GM18520 (cell line): ENCODE results near the gene LRRN2.

Experiments used
- ATAC-seq: cut with Tn5 transposase; IDR thresholded peaks from one replicate; pipeline ENCODE4 v1.9.1; 2021; ENCODE audit not compliant: unreplicated experiment

LRRN2 gene

GRCh38 chr1:204663644-204664383 is 21.7 kb downstream of the LRRN2 start:
- no peak for ATAC-seq

GRCh38 chr1:204662530-204662929 is 23.0 kb downstream of the LRRN2 start:
- no peak for ATAC-seq

- no peak for ATAC-seq
These were observed 25.0 kb downstream of the LRRN2 start for GRCh38 chr1:204660509-204660908.

- no peak for ATAC-seq
These were observed 26.5 kb downstream of the LRRN2 start for GRCh38 chr1:204659056-204659455.

- no peak for ATAC-seq
These were observed 27.2 kb downstream of the LRRN2 start for GRCh38 chr1:204658295-204658694.

- no peak for ATAC-seq
These were observed 31.8 kb downstream of the LRRN2 start for GRCh38 chr1:204653590-204654340.

- ATAC-seq = no peak
These were observed 33.0 kb downstream of the LRRN2 start for GRCh38 chr1:204652497-204652896.

- no peak for ATAC-seq
These were observed 33.6 kb downstream of the LRRN2 start for GRCh38 chr1:204651843-204652421.

- ATAC-seq = no peak
These were observed 34.5 kb downstream of the LRRN2 start for GRCh38 chr1:204650911-204651570.

GRCh38 chr1:204649721-204650521 is 35.6 kb downstream of the LRRN2 start:
- no peak for ATAC-seq

GRCh38 chr1:204648576-204648975 is 37.0 kb downstream of the LRRN2 start:
- no peak for ATAC-seq

GRCh38 chr1:204647805-204648153 is 37.8 kb downstream of the LRRN2 start:
- no peak for ATAC-seq

GRCh38 chr1:204647114-204647804 is 38.3 kb downstream of the LRRN2 start:
- ATAC-seq = no peak

GRCh38 chr1:204645666-204646065 is 39.9 kb downstream of the LRRN2 start:
- no peak for ATAC-seq

- no peak for ATAC-seq
These were observed 40.3 kb downstream of the LRRN2 start for GRCh38 chr1:204645251-204645650.

- no peak for ATAC-seq
These were observed 42.0 kb downstream of the LRRN2 start for GRCh38 chr1:204643503-204643902.

GRCh38 chr1:204641936-204642335 is 43.6 kb downstream of the LRRN2 start:
- no peak for ATAC-seq

- ATAC-seq = no peak
These were observed 44.1 kb downstream of the LRRN2 start for GRCh38 chr1:204641455-204641854.

- ATAC-seq = no peak
These were observed 45.0 kb downstream of the LRRN2 start for GRCh38 chr1:204640578-204640977.

GRCh38 chr1:204634260-204634910 is 51.2 kb downstream of the LRRN2 start:
- ATAC-seq = no peak
